Medulla oblongata (tissue), 1 donor: Measurements from ENCODE around the gene NFASC.

Experiments used
- DNase-seq: peaks from one replicate; pipeline ENCODE4 v3.0.0-alpha.2; 2015; ENCODE audit errors: extremely low spot score

Gene NFASC

DNA sequence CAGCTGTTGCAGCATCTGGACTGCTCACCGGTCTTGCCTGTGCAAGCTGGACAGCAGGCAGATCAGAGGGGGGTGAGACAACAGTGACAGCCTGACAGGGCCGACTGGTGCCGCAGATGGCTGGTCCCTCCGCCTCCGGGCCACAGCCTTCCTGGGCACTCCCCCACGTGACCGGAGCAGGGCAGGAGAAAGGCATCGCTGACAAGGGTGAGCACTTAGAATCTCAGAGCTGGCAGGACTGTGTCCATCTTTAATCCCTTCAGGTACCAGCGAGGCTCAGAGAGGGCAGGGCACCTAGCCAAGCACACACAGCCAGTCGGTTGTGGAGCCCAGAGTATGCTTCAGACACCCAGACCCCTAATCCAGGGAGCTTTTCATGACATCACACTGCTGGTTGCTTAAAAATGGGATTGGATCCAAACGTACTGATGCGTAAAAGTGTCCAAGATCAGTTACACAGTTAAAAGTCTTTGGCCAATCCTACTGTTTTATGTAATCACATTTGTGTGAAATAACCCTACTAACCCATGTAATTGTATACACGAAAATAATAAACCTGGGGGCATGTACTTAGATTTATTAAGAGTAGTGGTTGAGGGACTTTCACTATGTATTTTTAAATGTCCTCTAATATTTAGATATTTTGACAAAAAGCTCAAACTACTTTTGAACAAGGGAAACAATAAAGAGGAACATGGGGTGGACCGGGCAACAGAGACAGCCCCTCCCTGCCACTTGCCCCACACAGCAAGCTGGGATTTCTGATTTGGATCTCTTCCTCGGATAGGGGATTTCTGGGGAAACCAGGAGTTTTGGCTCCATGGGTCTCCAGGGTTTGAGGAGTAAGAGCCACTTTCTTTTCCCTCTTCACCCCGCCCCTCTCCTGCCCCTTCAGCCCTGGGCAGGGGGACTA lies 171.6 kb downstream of the NFASC start:
- DNase-seq, result peak; percentile 60

DNA sequence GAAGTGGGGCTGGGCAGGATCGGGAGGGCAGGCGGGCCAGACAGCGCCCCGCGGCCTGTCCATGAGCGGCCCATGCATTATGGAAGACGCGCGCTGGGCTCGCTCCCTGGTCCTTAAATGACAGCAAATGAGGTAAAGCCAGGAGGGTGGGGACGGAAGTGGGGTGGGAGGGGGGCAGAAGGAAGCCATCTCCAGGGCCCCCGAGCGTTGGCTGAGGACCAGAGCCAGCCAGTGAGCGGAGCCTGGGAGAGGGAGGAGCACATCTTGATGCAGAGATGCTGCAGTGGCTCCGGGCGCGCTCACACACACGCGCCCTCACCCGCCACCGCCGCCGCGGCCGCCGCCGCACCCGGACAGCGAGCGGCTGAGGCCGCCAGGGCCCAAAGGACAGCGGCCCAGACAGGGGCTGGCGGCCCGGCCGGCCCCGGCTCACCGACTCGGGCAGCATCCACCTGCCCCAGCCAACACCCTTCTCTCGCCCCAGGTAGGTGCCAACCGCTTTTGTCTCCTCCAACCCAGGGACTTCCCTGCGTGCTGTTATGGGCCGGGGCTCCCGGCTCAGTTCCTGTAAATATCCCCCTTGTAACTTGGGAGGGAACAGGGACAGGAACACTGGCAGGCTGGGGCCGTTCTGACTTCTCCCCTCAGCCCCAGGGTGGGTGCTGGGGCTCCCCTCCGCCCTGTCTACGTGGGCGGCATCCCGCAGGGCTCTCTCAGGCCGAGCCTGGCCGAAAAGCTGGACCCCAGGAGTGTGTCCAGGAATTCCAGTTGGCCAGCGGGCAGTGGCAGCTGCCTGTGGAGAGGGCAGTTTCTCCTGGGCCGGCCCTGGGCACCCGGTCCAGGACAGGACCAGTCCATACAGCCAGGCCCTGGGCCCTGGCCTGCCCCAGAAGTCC lies 172.5 kb downstream of the NFASC start, which contains the start of gene CNTN2:
TSS of gene CNTN2 (plus strand) at position 302 of the 896 bp plus-strand sequence. CDS start 9,974 bp downstream, outside the sequence.
- peak; percentile 84 for DNase-seq

DNA sequence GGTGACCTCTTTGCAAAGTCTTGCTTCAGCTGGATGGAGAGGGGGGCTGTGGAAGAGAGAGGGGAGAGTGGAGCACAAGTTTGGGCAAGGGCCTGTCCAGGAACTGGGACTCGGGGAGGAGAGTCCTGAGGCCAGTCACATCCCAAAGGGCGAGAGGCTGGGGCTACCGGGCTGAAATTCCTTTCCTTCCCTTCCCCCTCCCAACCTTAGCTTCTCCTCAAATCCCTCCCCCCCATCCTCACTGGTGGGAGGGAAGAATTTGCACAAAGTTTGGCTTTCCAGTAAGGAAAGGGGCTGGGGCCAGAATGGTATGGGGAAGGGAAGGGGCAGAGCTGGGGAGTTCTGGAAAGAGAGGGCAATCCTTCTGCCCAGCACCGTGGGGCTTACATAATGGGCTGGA lies 173.2 kb downstream of the NFASC start:
- DNase-seq, result no peak

DNA sequence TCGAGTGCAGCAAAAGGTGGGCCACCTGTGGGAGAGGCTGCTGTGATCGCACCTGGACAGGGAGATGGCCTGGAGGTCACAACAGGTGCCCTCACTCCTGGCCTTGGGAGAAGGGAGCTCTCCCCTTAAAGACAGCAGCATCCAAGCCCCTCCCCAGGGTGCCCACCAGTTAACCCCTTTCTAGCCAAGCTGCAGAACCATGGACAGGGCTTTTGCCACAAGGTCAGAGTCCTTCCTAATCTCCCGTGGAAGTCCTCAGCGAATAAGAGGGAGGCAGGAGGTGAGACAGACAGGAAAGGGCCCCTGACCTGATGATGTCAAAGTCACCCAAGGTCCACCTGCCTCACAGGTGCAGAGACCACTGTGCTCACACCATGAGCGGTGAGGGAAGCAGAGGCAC lies 174.1 kb downstream of the NFASC start:
- no peak for DNase-seq

DNA sequence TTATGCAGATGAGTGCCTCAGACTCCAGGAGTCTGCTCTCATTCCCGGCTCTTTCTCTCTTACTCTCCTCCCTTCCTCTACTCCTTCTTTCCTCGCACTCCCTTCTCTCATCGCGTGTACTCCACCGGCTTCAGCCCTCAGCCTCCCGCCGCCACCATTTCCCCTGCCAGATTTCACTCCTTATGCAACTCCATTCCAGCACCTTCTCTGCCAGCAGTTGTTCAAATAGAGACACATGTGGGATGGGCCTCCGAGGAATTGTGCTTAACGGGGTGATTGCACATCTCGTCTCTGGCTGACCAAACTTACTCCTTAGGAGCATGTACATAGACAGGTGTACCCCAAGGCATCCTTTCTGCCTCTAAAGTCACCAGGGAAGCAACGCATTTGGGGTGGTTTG lies 174.5 kb downstream of the NFASC start:
- DNase-seq, result no peak

DNA sequence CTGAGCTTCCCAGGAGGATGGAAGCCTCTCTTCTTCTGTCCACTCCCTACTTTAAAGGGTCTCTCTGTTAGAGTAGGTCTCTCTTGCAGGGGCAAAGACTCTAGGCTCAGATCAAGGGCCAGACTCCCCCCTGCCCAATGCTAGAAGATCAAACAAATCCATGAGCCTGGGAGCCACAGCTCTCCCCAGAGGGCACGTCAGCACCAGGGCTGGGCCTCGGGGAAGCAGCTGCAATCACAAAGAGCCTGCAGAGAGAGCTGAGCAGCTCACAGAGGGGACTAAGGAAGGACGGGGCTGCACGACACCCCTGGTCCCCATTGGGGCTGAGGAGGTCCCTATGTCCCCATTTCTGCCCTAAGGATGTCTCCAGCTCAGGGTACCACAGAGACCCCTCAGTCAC lies 176.2 kb downstream of the NFASC start:
- DNase-seq, result peak; percentile 70

DNA sequence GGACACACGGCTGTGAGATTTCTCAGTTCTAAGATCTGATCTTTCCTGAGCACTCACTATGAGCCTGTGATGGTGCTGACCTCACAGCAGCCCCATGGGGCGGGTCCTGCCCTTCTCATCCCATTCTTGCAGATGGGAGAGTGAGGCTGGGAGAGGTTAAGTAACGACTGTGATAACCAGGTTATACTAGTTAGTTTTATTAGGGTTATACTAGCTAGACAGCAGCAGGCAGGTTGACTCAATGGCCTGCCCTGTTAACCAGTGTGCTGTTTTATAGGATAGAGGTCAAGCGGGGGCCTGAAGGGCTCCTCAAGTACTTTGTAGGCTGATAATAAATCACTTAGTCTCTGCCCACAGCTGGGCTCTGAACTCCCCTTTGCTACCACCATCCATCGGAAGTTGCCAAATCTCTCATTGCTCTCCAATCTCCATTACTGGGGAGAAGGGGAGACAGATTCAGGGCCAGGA lies 177.1 kb downstream of the NFASC start:
- peak; percentile 65 for DNase-seq

DNA sequence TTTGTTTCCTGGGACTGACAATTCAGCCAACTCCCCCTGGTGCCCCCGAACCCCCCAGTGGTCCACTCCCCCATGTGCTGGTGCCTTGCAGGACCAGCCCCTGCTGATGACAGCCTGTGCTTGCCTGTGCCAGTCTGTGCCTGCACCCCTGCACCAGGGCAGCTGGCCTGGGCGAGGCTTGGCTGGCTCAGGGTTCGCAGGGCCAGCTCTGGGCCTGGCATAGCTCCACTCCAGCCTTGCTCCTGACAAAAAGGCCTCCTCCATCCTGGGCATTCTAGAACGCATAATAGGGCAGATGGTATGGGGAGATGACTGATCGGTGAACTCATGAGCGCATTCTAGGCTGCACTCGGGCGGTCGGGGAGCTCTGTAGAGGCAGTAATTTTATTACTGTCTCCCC lies 177.7 kb downstream of the NFASC start:
- peak; percentile 93 for DNase-seq

DNA sequence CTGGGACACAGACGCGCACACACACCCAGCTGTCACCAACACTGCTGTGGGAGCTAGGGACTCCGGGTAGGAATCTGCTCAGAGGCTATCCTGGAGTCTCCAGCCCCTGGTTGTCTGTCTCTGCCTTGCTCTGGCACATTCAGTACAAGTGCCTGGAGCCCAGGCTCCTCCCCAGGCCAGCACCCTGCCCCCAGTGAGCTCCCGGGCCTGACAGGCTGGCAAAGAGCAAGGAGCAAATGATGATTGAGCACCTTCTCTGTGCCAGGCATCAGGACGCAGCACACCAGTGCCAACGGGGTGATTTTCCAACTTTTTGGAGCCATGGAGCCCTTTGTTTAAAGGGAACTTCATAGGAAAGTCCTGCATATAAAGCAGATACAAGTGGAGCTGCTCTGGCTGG lies 178.8 kb downstream of the NFASC start:
- peak; percentile 73 for DNase-seq

DNA sequence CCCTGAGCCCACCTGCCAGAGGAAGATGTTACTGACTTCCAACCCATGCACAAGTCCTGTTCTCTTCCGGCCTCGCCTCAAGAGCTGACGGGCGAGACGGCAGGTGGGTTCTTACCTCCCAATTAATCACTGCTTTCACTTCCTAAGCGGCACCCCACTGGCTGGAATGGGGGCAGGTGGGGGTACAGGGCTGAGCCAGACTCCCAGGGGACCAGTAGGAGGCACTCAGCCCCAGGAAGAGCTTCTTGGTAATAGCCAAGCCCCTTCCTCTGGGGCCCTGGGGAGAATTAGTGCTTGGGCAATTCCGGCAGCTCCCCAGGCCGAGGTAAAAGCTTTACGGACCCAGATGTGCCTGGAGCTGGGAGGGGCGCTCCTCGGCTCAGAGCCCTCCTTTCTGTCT lies 182.0 kb downstream of the NFASC start:
- no peak for DNase-seq

DNA sequence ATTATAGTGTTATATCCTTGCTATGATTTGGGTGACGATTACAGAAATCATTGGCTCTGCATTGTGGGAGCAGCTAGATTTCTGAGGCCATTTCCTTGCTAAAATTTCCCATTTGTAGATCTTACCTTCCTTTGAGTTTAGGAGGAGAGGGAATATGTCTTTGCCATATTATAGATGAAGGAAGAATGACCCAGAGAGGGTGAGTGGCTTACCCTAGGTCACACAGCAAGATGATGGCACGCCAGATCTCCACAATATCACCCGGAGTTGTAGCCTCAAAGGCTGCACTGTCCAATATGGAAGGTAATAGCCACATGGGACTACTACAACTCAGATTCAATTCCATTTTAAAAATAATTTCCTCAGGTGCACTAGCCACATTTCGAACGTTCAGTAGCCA lies 182.6 kb downstream of the NFASC start:
- DNase-seq, result no peak

DNA sequence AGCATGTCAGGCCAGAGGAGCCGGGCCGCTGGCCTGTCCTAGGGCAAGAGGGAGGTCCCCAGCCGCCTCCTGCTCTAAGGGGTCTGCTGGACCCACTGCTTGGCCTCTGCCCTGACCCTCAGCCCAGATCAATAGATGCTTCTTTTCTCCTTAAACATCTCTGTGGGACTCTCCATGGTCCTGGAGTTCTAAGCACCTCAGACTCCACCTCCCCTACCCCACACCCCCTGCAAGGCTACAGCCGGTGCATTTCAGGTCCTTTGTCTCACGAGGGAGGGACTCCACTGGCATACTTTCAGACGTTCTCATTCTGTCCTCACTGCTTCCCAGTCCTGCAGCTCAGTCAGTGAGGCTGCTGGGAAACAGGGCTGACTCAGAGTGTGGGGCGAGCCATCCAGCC lies 183.4 kb downstream of the NFASC start:
- DNase-seq, result no peak

DNA sequence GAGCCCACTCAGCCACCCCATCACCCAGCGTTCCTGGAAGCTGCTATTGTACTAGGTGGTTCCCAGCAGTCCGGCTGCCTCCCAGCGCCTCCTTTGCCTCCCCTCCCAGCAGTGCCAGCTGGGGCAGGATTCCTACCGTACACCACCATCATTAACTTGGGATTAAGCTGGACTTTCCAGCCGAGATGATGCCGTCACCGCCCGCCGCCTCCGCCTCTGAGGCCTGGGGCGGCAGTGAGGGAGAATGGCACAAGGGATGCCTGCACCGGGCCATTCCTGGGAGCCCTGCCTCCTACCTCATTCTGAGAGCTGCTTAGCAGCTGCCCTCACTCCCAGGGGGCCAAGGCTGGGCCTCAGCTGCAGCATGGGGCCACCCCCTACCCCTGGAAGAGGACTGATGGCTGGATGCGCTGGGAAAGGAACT lies 185.5 kb downstream of the NFASC start:
- no peak for DNase-seq

DNA sequence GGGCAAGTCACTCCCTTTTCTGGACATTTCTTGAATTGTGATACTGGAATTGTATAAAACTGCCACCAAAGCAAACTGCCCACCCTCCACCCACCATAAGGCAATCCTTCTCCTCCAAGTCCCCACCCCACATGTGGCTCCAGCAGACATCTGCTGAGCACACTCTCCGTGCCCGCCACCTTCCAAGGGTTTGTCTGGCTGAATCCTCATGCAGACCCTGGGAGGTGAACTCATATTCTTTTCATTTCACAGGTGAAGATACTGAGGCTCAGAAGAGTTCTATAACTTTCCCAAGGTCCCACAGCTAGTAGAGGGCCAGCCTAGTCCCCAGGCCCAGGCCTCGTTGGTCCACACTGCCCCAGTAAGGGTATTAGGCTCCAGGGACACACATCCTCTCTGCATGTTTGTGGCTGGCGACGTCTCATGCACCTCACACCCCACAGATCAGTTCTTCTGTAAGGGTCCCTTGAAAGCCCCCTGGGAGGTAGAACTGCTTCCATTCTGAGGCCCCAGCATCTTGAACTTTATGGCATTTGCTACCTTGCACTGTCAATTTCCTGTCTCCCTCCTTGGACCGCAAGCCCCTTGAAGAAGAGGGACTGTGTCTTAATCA lies 186.4 kb downstream of the NFASC start:
- no peak for DNase-seq

DNA sequence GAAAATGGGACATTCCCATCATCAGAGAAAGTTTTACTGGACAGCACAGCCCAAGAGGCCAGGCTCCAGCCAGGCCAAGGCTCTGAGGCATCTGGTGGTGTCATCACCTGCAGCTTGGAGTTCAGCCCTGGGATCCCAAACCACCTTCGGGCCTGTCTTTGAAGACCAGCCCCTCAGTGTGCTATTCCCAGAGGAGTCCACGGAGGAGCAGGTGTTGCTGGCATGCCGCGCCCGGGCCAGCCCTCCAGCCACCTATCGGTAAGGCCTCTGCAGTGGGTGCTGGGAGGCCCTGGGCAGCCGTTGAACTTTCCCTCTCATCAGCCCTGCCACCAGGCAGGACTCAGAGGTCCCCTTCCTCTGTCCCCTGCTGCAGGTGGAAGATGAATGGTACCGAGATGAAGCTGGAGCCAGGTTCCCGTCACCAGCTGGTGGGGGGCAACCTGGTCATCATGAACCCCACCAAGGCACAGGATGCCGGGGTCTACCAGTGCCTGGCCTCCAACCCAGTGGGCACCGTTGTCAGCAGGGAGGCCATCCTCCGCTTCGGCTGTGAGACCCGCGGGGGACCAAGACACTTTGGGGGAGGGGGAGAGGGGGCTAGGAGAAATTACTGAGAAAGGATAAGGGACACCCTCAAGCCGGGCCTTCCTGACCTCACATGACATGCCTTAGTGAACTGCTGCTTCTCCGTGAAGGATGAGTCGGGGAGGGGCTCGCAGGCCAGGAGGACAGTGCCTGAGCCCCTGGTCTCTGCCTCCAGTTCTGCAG lies 187.3 kb downstream of the NFASC start:
- DNase-seq, result no peak

DNA sequence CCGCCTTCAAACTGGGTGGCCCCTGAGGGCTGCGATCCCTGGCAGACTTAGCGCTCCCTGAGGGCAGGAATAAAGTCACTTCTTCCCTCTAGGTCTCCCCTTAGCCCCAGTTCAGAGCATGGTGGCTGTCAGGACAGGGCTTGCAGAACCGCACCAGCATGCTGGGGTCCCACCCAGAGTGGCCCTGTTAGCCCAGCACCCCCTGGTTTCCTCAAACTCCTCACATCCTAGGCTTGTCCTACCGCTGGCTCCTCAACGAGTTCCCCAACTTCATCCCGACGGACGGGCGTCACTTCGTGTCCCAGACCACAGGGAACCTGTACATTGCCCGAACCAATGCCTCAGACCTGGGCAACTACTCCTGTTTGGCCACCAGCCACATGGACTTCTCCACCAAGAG lies 188.2 kb downstream of the NFASC start:
- DNase-seq, result no peak

DNA sequence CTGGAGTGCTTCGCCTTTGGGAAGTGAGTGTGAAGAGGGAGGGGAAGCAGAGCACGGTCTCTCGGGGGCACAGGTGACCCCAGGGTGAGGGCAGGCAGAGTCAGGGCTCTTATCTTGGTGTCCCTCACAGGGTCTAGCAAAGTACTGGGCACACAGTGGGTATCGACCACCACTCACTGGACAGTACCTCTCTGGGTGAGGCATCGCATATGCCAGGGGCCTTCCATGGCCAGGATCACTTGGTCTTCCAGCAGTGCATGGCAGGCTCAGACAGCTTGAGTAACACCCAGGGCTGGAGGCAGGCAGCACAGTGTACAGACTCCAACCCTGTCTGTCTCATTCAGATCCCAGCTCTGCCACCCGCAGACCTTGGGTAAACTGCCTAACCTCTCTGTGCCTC lies 189.0 kb downstream of the NFASC start:
- no peak for DNase-seq

DNA sequence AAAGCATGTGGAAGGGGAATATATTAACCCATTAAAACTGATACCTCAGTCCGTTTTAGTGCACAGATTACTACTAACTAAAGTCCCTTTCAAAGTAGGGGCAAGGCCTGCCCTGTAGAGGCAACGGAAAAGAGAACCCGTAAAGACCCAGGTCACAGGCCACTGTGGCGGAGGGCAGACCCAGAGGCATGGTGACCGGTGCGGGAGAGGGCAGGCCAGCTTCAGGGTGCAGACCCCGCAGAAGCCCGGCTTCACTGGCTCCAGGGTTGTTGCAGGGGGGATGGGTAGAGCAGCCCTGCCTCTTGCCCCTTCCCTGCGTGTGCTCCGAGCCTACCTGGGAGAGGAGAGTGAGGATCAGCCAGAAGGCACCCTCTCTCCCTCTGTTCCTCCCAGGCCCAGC lies 190.1 kb downstream of the NFASC start:
- DNase-seq, result no peak

DNA sequence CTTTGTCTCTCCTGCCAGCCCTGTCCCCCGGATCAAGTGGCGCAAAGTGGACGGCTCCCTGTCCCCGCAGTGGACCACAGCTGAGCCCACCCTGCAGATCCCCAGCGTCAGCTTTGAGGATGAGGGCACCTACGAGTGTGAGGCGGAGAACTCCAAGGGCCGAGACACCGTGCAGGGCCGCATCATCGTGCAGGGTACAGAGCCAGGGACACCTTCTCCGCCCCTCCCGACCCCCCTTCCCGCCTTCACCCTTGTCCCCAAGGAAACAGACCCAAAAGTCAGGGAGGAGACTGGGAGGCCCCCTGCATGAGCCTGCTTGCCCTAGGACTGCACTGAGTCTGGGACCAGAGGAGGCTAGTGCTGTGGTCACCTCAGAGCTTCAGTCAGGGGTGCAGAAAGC lies 190.6 kb downstream of the NFASC start:
- DNase-seq, result no peak

DNA sequence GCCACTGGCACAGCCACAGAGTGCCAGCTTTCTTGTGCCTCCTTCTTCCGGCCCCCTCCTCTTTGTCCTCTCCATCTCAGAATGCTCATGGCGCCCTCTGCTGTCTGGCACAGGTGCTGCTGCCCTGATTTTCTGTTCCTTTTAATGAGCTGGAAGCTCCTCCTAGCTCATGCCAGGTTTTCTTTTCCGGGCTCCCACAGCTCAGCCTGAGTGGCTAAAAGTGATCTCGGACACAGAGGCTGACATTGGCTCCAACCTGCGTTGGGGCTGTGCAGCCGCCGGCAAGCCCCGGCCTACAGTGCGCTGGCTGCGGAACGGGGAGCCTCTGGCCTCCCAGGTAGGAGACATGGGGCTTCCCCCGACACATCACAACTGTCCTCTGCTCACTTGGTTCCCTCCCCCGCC lies 191.0 kb downstream of the NFASC start:
- peak; percentile 88 for DNase-seq

DNA sequence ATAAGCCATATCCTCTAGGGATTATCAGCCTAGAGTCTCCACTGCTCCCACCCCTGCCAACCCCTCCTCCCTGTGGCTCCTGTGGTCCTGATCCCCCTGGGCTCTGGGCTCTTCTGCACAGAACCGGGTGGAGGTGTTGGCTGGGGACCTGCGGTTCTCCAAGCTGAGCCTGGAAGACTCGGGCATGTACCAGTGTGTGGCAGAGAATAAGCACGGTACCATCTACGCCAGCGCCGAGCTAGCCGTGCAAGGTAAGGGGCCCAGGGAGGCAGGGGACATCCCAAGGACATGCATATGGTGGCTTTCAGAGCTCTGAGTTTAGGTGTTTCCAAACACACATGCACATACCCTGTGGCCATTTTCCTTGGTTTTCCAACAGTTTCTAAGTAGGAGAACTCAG lies 191.7 kb downstream of the NFASC start:
- no peak for DNase-seq
